ENCODE measurements around the gene IQCN. TPM values are rescaled to one million over a fixed set of nuclear protein-coding genes. Genes with fewer than 3 reads are reported as not detected.

The IQCN gene, protein sequence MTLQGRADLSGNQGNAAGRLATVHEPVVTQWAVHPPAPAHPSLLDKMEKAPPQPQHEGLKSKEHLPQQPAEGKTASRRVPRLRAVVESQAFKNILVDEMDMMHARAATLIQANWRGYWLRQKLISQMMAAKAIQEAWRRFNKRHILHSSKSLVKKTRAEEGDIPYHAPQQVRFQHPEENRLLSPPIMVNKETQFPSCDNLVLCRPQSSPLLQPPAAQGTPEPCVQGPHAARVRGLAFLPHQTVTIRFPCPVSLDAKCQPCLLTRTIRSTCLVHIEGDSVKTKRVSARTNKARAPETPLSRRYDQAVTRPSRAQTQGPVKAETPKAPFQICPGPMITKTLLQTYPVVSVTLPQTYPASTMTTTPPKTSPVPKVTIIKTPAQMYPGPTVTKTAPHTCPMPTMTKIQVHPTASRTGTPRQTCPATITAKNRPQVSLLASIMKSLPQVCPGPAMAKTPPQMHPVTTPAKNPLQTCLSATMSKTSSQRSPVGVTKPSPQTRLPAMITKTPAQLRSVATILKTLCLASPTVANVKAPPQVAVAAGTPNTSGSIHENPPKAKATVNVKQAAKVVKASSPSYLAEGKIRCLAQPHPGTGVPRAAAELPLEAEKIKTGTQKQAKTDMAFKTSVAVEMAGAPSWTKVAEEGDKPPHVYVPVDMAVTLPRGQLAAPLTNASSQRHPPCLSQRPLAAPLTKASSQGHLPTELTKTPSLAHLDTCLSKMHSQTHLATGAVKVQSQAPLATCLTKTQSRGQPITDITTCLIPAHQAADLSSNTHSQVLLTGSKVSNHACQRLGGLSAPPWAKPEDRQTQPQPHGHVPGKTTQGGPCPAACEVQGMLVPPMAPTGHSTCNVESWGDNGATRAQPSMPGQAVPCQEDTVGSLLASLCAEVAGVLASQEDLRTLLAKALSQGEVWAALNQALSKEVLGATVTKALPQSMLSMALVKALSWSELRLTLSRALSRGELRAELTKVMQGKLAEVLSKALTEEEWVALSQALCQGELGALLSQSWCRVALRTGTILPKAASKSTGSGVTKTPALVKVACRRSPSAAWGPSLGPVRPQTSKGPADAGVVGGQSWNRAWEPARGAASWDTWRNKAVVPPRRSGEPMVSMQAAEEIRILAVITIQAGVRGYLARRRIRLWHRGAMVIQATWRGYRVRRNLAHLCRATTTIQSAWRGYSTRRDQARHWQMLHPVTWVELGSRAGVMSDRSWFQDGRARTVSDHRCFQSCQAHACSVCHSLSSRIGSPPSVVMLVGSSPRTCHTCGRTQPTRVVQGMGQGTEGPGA (N-terminal part only)
- polyA plus RNA-seq (ENCODE audit: insufficient read length in 4 of 4): 1 to 10 TPM; 4.6 to 7.2 (median 5.5) TPM

GRCh38 chr19:18274219-18274780 lies at the start of gene IQCN:
TSS of gene IQCN (minus strand) at chr19:18274452. CDS start at chr19:18269478, 4,974 bp downstream.
- no peak for DNase-seq (ENCODE audit: low read depth in 4 of 4, low spot score in 3 of 4)

DNA sequence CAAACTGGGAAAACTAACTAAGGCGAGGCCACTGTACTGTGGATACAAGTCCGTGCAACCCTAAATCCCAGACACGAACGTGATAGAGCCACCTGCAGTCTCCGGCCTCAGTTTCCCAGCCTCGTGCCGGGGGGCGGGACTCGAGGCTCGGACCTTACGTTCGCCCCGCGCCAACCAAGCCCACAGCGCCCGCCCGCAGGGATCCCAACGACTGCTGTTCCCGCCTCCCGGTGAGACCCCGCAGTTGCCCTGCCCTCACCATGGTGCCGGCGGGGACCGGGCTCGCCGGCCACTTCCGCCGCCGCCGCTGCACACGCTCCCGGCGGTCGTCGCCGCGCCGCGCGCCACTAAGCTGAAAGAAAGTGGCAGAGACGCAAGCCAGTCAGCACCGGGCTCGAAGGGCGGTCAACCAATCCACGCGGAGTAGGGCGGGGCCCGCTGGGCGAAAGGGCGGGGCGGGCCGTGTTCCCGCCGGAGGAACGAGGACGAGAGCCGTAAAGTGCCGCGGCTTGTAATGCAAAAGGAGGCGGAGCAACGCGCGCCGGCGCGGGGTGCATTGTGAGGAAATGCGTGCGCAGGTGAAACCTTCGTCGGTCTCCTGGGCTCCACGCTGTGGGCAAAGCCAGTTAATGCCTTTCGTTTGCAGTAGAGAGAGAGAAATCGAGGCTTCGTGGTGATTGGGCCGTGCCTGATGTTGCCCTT lies 48.7 kb upstream of the IQCN start, which contains the start of gene LSM4:
TSS of gene LSM4 (minus strand) at position 318 of the 702 bp plus-strand sequence. CDS start at position 262, 56 bp downstream.
- peak; percentile 92 to 96 (median 96) for DNase-seq (ENCODE audit: low read depth in 4 of 4, low spot score in 3 of 4)

GRCh38 chr19:18322318-18322758 lies 48.1 kb upstream of the IQCN start:
- DNase-seq (ENCODE audit: low read depth in 4 of 4, low spot score in 3 of 4): no peak

GRCh38 chr19:18321734-18322102 lies 47.5 kb upstream of the IQCN start:
- DNase-seq (ENCODE audit: low read depth in 4 of 4, low spot score in 3 of 4): no peak

- DNase-seq (ENCODE audit: low read depth in 4 of 4, low spot score in 3 of 4): no peak
Measured at GRCh38 chr19:18320865-18321733, 46.8 kb upstream of the IQCN start.

DNA sequence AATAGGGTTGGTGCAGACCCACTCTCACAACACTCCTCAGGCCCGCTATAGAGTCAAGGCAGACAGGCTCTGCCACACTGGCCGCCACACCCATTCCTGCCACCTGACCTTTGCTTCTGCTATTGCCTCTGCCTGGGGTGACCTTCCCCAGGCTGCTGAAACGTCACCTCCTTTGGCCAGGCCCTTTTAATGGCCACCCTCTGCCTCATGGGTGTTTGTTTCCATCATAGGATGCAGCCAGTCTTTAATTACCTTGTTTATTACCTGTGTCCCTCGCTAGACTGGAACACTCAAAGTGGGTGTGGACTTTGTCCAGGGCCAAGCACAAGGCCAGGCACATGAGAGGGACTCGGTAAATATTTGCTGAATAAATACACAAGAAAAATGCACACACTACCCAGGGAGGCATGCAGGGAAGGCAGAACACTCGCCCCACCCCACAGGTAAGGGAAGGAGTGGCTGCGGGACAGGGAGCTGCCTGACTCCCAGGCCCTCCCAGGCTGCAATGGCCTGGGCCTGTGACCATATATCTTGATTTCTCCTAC lies 45.4 kb upstream of the IQCN start:
- no peak for DNase-seq (ENCODE audit: low read depth in 4 of 4, low spot score in 3 of 4)

GRCh38 chr19:18317961-18318800 lies 43.9 kb upstream of the IQCN start:
- DNase-seq (ENCODE audit: low read depth in 4 of 4, low spot score in 3 of 4): no peak

DNA sequence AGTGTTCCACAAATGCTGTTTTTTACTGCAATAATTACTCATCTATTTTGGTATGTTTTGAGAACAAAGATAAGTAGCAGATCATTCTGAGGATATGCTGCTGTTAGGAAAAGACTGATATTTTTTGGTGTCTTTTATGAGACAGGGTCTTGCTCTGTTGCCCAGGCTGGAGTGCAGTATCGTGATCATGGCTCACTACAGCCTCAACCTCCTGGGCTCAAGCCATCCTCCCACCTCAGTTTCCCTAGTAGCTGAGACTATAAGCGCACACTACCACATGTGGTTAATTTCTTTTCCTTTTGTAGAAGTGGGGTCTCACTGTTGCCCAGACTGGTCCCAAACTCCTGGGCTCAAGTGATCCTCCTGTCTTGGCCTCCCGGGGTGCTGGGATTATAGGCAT lies 39.1 kb upstream of the IQCN start:
- no peak for DNase-seq (ENCODE audit: low read depth in 4 of 4, low spot score in 3 of 4)

DNA sequence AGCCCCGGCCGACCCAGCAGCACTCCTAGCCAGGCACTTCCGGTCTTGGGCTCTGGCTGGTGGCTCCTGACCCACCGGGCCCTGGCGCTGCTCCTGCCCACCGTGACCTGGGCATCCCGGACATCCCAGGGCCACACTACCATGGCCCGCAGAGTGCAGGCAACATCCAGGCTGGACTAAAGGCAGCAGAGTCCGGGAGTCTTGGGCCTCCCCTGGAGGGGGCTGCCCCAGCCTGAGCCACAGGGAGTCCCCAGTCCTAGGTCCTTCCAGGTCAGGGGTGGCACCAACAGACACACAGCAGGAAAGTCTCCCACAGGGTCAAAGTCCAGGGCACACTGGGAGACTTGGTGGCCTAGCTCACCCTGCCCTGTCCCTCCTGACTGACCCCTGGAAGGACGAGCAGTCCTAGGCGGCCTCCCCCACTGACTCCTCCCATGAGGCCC lies 37.9 kb upstream of the IQCN start:
- no peak for DNase-seq (ENCODE audit: low read depth in 4 of 4, low spot score in 3 of 4)

DNA sequence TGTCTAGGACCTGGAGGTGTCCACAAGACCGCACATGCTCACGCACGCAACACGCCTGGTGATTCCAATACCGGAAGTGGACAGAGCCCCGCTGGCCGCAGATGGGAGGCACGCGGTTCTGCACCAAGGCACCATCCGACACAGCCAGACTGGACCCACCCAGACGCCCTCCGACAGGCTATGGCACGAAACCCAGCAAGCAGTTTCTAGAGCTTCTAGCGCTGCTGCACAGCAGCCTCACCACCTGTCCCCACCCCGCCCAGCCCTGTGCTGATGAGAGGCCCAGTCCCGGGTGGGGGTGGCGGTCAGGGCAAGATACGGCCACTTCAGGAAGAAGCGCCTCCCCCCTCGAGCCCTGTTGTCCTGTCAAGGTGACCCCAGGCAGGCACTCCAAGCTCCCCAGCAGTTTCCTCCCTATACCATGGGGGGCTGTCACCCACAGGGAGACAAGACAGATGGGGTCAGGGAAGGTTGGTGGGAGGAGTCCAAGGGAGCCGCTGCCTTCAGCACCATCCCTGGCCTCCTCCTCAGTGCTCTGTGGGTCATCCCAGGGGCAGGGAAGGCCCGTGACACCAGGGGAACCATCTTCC lies 37.3 kb upstream of the IQCN start:
- no peak for DNase-seq (ENCODE audit: low read depth in 4 of 4, low spot score in 3 of 4)

- DNase-seq (ENCODE audit: low read depth in 4 of 4, low spot score in 3 of 4): no peak
Measured at GRCh38 chr19:18310966-18311365, 36.7 kb upstream of the IQCN start.

DNA sequence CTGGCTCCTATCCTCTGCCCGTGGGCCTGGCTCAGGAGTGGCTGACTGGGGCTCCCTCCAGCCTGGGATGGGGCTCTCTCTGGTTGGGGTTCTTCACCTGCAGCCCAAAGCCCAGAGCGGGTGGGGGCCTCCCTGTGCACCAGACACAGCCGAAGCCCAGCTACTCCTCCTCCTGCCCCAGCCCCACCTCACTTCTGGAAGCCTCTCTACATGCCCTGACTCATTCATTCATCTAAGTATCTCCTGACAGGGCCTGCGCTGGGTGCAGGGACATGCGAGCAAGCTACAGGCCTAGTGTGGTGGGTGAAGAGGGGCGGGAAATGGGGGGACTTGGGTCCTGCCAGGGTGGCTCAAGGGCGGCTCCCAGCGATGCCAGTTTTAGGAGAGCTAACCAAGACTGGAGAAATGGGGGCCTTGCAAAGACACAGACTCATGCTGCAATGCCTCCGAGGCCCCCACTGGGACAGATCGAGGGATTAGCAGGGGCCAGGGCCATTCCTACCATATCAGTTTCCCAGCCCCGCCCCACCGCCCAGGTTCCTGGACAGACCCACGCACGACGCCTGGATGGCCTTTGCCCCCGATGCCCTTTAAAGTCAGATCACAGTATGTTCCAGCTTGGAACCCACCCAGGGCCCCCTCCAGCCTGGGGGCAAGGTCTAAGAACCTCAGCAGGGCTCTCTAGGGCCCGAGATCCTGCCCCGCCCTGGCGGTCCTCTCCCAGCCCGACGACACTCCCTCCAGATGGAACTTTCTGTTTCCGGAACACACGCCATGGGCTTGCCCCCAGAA lies 36.1 kb upstream of the IQCN start:
- no peak for DNase-seq (ENCODE audit: low read depth in 4 of 4, low spot score in 3 of 4)

GRCh38 chr19:18309525-18310064 lies 35.3 kb upstream of the IQCN start:
- DNase-seq (ENCODE audit: low read depth in 4 of 4, low spot score in 3 of 4): no peak

DNA sequence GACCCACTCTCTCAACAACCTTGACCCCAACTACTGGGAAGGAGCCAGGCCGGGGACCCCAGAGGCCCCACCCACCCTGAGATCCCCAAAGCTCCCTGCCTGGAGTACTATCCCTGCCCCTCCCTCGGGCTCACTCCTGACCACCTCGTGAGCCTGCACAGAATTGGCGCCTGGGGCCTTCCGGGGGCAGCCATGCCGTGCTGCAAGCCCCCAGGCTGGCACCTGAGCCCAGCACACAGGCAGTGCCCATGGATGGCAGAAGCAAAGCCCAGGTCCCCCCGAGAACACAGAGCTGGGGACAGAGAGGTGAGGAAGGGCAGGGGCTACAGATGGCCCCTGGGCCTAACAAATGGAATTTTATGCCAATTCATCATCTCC lies 34.7 kb upstream of the IQCN start:
- DNase-seq (ENCODE audit: low read depth in 4 of 4, low spot score in 3 of 4): no peak

GRCh38 chr19:18308051-18308947 lies 34.0 kb upstream of the IQCN start:
- DNase-seq (ENCODE audit: low read depth in 4 of 4, low spot score in 3 of 4): no peak

Measured in right renal pelvis (tissue), 4 donors.